Dendritic cell treated with granulocyte-macrophage colony-stimulating factor and Interleukin-4, amounts not matched to agents 40 ng/mL and 50 ng/mL, for 4 days (primary cell): ENCODE data around the gene LAT.
"Not testable (repeated sequence)": the region's sequence is repeated elsewhere in the genome, so short reads cannot be mapped to it uniquely, and the experiment has no call there.

Experiments used
- H3K27ac Mint-ChIP-seq: one replicate; pipeline ENCODE4 v1.8.0; 2022; ENCODE audit warnings: mild to moderate bottlenecking, mixed read lengths
- H3K27me3 Mint-ChIP-seq: one replicate; pipeline ENCODE4 v1.8.0; 2022; ENCODE audit warnings: mild to moderate bottlenecking, mixed read lengths
- H3K36me3 Mint-ChIP-seq: one replicate; pipeline ENCODE4 v1.8.0; 2022; ENCODE audit warnings: low read depth, mixed read lengths
- H3K4me1 Mint-ChIP-seq: one replicate; pipeline ENCODE4 v1.8.0; 2022; ENCODE audit warnings: low read depth, mixed read lengths
- H3K4me3 Mint-ChIP-seq: one replicate; pipeline ENCODE4 v1.8.0; 2022; ENCODE audit warnings: mild to moderate bottlenecking, moderate library complexity, mixed read lengths
- H3K9me3 Mint-ChIP-seq: one replicate; pipeline ENCODE4 v1.8.0; 2022; ENCODE audit warnings: mixed read lengths
- intact Hi-C: fragments of 100-400 bp; cut with micrococcal nuclease; formaldehyde crosslinking; loops from one replicate; pipeline ENCODE4 v1.15.0; 2022

LAT gene

GRCh38 chr16:28984091-28984490 lies 761 bp upstream of the LAT start:
- H3K36me3 Mint-ChIP-seq, result peaks cover 96% of the 10 kb centered on the region
- peaks cover 24% of the 10 kb centered on the region for H3K4me1 Mint-ChIP-seq
- H3K27ac Mint-ChIP-seq, result peak overlapping the region; percentile 17
- peaks cover 3% of the 10 kb centered on the region for H3K27me3 Mint-ChIP-seq
- peaks cover 18% of the 10 kb centered on the region for H3K9me3 Mint-ChIP-seq
- intact Hi-C loops, result no loop called here
- H3K4me3 Mint-ChIP-seq, result peak overlapping the region; percentile 10

GRCh38 chr16:28985211-28986041 lies 574 bp downstream of the LAT start:
- Mint-ChIP-seq H3K4me1 (peaks cover 24% of the 10 kb centered on the region), H3K27ac (peak overlapping the region; percentile 33), H3K27me3 (peaks cover 3% of the 10 kb centered on the region), H3K36me3 (peaks cover 96% of the 10 kb centered on the region), H3K4me3 (no peak overlapping the region), H3K9me3 (peaks cover 18% of the 10 kb centered on the region)
- intact Hi-C loops, result no loop called here

GRCh38 chr16:28986046-28986445 lies 1.2 kb downstream of the LAT start:
- peaks cover 24% of the 10 kb centered on the region for H3K4me1 Mint-ChIP-seq
- H3K27me3 Mint-ChIP-seq, result peaks cover 3% of the 10 kb centered on the region
- intact Hi-C loops, result no loop called here
- peaks cover 18% of the 10 kb centered on the region for H3K9me3 Mint-ChIP-seq
- peak overlapping the region; percentile 33 for H3K27ac Mint-ChIP-seq
- H3K4me3 Mint-ChIP-seq, result no peak overlapping the region
- peaks cover 91% of the 10 kb centered on the region for H3K36me3 Mint-ChIP-seq

GRCh38 chr16:28986492-28986891 lies 1.6 kb downstream of the LAT start:
- intact Hi-C loops, result no loop called here
- H3K4me1 Mint-ChIP-seq, result peaks cover 24% of the 10 kb centered on the region
- peaks cover 86% of the 10 kb centered on the region for H3K36me3 Mint-ChIP-seq
- H3K27ac Mint-ChIP-seq, result no peak overlapping the region
- no peak overlapping the region for H3K4me3 Mint-ChIP-seq
- H3K9me3 Mint-ChIP-seq, result peaks cover 16% of the 10 kb centered on the region
- H3K27me3 Mint-ChIP-seq, result peaks cover 3% of the 10 kb centered on the region

GRCh38 chr16:28987170-28987853 lies 2.5 kb downstream of the LAT start:
- Mint-ChIP-seq H3K27ac (no peak overlapping the region), H3K36me3 (peaks cover 78% of the 10 kb centered on the region), H3K27me3 (peaks cover 3% of the 10 kb centered on the region), H3K4me1 (peaks cover 24% of the 10 kb centered on the region), H3K4me3 (no peak overlapping the region), H3K9me3 (peaks cover 10% of the 10 kb centered on the region)
- intact Hi-C loops, result no loop called here

GRCh38 chr16:28989363-28989762 lies 4.5 kb downstream of the LAT start:
- intact Hi-C loops, result no loop called here
- Mint-ChIP-seq H3K27me3 (peaks cover 6% of the 10 kb centered on the region), H3K27ac (no peak overlapping the region), H3K4me1 (peaks cover 10% of the 10 kb centered on the region), H3K9me3 (peaks cover 10% of the 10 kb centered on the region), H3K4me3 (no peak overlapping the region), H3K36me3 (peaks cover 58% of the 10 kb centered on the region)

- Mint-ChIP-seq H3K36me3 (peaks cover 51% of the 10 kb centered on the region), H3K9me3 (peaks cover 10% of the 10 kb centered on the region), H3K4me1 (peaks cover 3% of the 10 kb centered on the region), H3K4me3 (no peak overlapping the region), H3K27ac (no peak overlapping the region), H3K27me3 (peaks cover 8% of the 10 kb centered on the region)
- intact Hi-C loops, result no loop called here
Observed at GRCh38 chr16:28990375-28991040, 5.7 kb downstream of the LAT start.

GRCh38 chr16:28991687-28992086 lies 6.8 kb downstream of the LAT start:
- Mint-ChIP-seq H3K27ac (no peak overlapping the region), H3K4me1 (no peaks in the 10 kb centered on the region), H3K36me3 (peaks cover 39% of the 10 kb centered on the region), H3K9me3 (peaks cover 10% of the 10 kb centered on the region), H3K4me3 (no peak overlapping the region), H3K27me3 (peaks cover 8% of the 10 kb centered on the region)
- intact Hi-C loops, result no loop called here

GRCh38 chr16:28992496-28992895 lies 7.6 kb downstream of the LAT start:
- Mint-ChIP-seq H3K4me1 (no peaks in the 10 kb centered on the region), H3K4me3 (no peak overlapping the region), H3K36me3 (peaks cover 31% of the 10 kb centered on the region), H3K27me3 (peaks cover 8% of the 10 kb centered on the region), H3K27ac (no peak overlapping the region), H3K9me3 (peaks cover 1% of the 10 kb centered on the region)
- intact Hi-C loops, result no loop called here

GRCh38 chr16:28998837-28999236 lies 14.0 kb downstream of the LAT start:
- peaks cover 12% of the 10 kb centered on the region for H3K4me1 Mint-ChIP-seq
- no peaks in the 10 kb centered on the region for H3K9me3 Mint-ChIP-seq
- no peak overlapping the region for H3K4me3 Mint-ChIP-seq
- no peak overlapping the region for H3K27ac Mint-ChIP-seq
- no peaks in the 10 kb centered on the region for H3K36me3 Mint-ChIP-seq
- intact Hi-C loops, result no loop called here
- H3K27me3 Mint-ChIP-seq, result peaks cover 14% of the 10 kb centered on the region

GRCh38 chr16:28999577-28999976 lies 14.7 kb downstream of the LAT start:
- H3K4me1 Mint-ChIP-seq, result peaks cover 14% of the 10 kb centered on the region
- no peak overlapping the region for H3K27ac Mint-ChIP-seq
- H3K36me3 Mint-ChIP-seq, result no peaks in the 10 kb centered on the region
- intact Hi-C loops, result no loop called here
- no peaks in the 10 kb centered on the region for H3K9me3 Mint-ChIP-seq
- H3K27me3 Mint-ChIP-seq, result peaks cover 9% of the 10 kb centered on the region
- H3K4me3 Mint-ChIP-seq, result no peak overlapping the region

- intact Hi-C loops, result no loop called here
- peaks cover 18% of the 10 kb centered on the region for H3K4me1 Mint-ChIP-seq
- H3K9me3 Mint-ChIP-seq, result no peaks in the 10 kb centered on the region
- peaks cover 12% of the 10 kb centered on the region for H3K27me3 Mint-ChIP-seq
- H3K36me3 Mint-ChIP-seq, result no peaks in the 10 kb centered on the region
- no peak overlapping the region for H3K27ac Mint-ChIP-seq
- no peak overlapping the region for H3K4me3 Mint-ChIP-seq
Observed at GRCh38 chr16:29000019-29000418, 15.2 kb downstream of the LAT start.

GRCh38 chr16:29004496-29005139 lies 19.8 kb downstream of the LAT start:
- H3K36me3 Mint-ChIP-seq, H3K4me3 Mint-ChIP-seq, H3K27ac Mint-ChIP-seq, H3K9me3 Mint-ChIP-seq, intact Hi-C loops: not testable (repeated sequence)
- peaks cover 11% of the 10 kb centered on the region for H3K27me3 Mint-ChIP-seq
- H3K4me1 Mint-ChIP-seq, result peaks cover 28% of the 10 kb centered on the region
